Endometrial microvascular endothelial cells (primary cell): ENCODE results near the gene TRPM5. TPM values are rescaled to one million over a fixed set of nuclear protein-coding genes. Genes with fewer than 3 reads are reported as not detected.

ENCODE experiments used
- in situ Hi-C: cut with HindIII; loops from 2 replicates; pipeline ENCODE4 v1.10.0; 2017; ENCODE audit warnings: low sequenced_read_pairs, low pct_unique_long_range_greater_than_20kb; ENCODE audit errors: inconsistent ontology term
- total RNA-seq: library from RNA; depleted of rRNA; stranded (reverse); fragments of >200 nt; gene quantifications from one replicate; pipeline ENCODE4 v1.2.3, GENCODE V29; 2015; ENCODE audit errors: inconsistent ontology term

TRPM5 gene
- total RNA-seq, 1 donor from 2014 or later = not detected

- in situ Hi-C loops = no loop called here
Measured at GRCh38 chr11:2426826-2427521, 17.3 kb downstream of the TRPM5 start.

- in situ Hi-C loops = no loop called here
Measured at GRCh38 chr11:2426221-2426620, 18.1 kb downstream of the TRPM5 start.

- in situ Hi-C loops = no loop called here
Measured at GRCh38 chr11:2425506-2425905, 18.8 kb downstream of the TRPM5 start.

- in situ Hi-C loops = no loop called here
Measured at GRCh38 chr11:2424811-2425495, 19.4 kb downstream of the TRPM5 start.

- in situ Hi-C loops = no loop called here
Measured at GRCh38 chr11:2423157-2424025, 20.9 kb downstream of the TRPM5 start.

- in situ Hi-C loops = no loop called here
Measured at GRCh38 chr11:2422461-2423156, 21.7 kb downstream of the TRPM5 start.

GRCh38 chr11:2421996-2422395 lies 22.3 kb downstream of the TRPM5 start:
- in situ Hi-C loops = no loop called here

- in situ Hi-C loops = no loop called here
Measured at GRCh38 chr11:2421226-2421994, 22.9 kb downstream of the TRPM5 start.

- in situ Hi-C loops = no loop called here
Measured at GRCh38 chr11:2420502-2421225, 23.6 kb downstream of the TRPM5 start.

- in situ Hi-C loops = no loop called here
Measured at GRCh38 chr11:2419638-2420501, 24.4 kb downstream of the TRPM5 start.

- in situ Hi-C loops = no loop called here
Measured at GRCh38 chr11:2418693-2419360, 25.5 kb downstream of the TRPM5 start.

GRCh38 chr11:2417856-2418692 lies 26.2 kb downstream of the TRPM5 start:
- in situ Hi-C loops = no loop called here

- in situ Hi-C loops = no loop called here
Measured at GRCh38 chr11:2416765-2417164, 27.5 kb downstream of the TRPM5 start.

GRCh38 chr11:2415601-2416380 lies 28.5 kb downstream of the TRPM5 start:
- in situ Hi-C loops = no loop called here

- in situ Hi-C loops = no loop called here
Measured at GRCh38 chr11:2415171-2415570, 29.1 kb downstream of the TRPM5 start.
